SJCRH30 (cell line): ENCODE data around the gene TRMT2A. TPM values are rescaled to one million over a fixed set of nuclear protein-coding genes. Genes with fewer than 3 reads are reported as not detected.

Experiments used
- DNase-seq, 2 experiments: peaks; one replicate each; pipeline ENCODE4 v3.0.0-alpha.2; 2015 to 2020
- H3K27ac ChIP-seq: fragments of 250-450 bp; sonication (Bioruptor Pico); 2 replicates; pipeline ENCODE4 v1.5.1; 2020; ENCODE audit warnings: mild to moderate bottlenecking, moderate library complexity
- H3K27me3 ChIP-seq: fragments of 250-450 bp; sonication (Bioruptor Pico); 2 replicates; pipeline ENCODE4 v1.5.1; 2020; ENCODE audit warnings: mild to moderate bottlenecking, moderate library complexity
- H3K36me3 ChIP-seq: fragments of 250-450 bp; sonication (Bioruptor Pico); 2 replicates; pipeline ENCODE4 v1.5.1; 2020; ENCODE audit warnings: mild to moderate bottlenecking, moderate library complexity
- H3K4me1 ChIP-seq: fragments of 250-450 bp; sonication (Bioruptor Pico); 2 replicates; pipeline ENCODE4 v1.5.1; 2020; ENCODE audit warnings: mild to moderate bottlenecking, moderate library complexity
- H3K4me3 ChIP-seq: fragments of 250-450 bp; sonication (Bioruptor Pico); 2 replicates; pipeline ENCODE4 v1.5.1; 2020; ENCODE audit warnings: mild to moderate bottlenecking, moderate library complexity
- H3K9me3 ChIP-seq: fragments of 250-450 bp; sonication (Bioruptor Pico); replicated peaks from 2 replicates; pipeline ENCODE4 v1.5.1; 2020; ENCODE audit warnings: mild to moderate bottlenecking, moderate library complexity
- total RNA-seq: library from RNA; depleted of rRNA; stranded (reverse); fragments of >200 nt; shearing (Covaris generic); gene quantifications from 2 replicates; pipeline ENCODE4 v1.2.3, GENCODE V29; 2014

The TRMT2A gene
- total RNA-seq, 1 experiment from 2014 or later = 28.3 TPM

DNA sequence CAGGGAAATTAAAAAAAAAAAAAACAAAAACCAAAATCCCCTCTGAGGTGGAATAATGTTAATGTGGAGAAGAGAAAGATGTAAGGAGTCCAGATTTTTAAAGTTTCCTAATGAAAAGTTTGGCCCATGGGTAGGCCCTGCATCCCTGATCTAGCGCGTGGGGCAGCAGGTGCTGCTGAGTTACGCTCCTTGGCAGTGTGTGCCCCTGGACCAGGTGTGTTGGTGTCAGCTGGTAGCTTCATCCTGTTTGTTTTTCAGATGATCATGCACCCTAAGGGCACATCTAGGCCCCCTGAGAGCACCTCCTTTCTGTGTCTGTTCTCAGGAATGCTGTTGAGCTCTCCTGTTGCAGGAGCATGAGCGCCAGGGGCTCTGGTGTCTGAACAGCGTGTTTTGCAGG, 30.3 kb downstream of the TRMT2A start:
- H3K9me3 ChIP-seq = no peaks in the 10 kb centered on the region
- no peak overlapping the region for H3K27ac ChIP-seq
- H3K4me3 ChIP-seq = no peak overlapping the region
- H3K4me1 ChIP-seq = no peaks in the 10 kb centered on the region
- H3K27me3 ChIP-seq = no peaks in the 10 kb centered on the region
- no peak for DNase-seq
- H3K36me3 ChIP-seq = peaks cover 69% of the 10 kb centered on the region

DNA sequence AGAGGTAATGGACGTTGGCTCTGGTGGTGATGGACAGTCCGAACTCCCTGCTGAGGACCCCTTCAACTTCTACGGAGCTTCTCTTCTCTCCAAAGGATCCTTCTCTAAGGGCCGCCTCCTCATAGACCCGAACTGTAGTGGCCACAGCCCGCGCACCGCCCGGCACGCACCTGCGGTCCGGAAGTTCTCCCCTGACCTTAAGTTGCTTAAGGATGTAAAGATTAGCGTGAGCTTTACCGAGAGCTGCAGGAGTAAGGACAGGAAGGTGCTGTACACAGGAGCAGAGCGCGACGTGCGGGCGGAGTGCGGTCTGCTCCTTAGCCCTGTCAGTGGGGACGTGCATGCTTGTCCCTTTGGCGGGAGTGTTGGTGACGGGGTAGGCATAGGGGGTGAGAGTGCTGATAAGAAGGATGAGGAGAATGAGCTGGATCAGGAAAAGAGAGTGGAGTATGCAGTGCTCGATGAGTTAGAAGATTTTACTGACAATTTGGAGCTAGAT, 30.9 kb downstream of the TRMT2A start:
- H3K9me3 ChIP-seq = no peaks in the 10 kb centered on the region
- H3K36me3 ChIP-seq = peaks cover 67% of the 10 kb centered on the region
- no peak overlapping the region for H3K4me3 ChIP-seq
- no peak overlapping the region for H3K27ac ChIP-seq
- no peaks in the 10 kb centered on the region for H3K27me3 ChIP-seq
- DNase-seq = no peak
- 0 out of 2 replicates have a peak, but pooled peaks cover 3% of the 10 kb centered on the region for H3K4me1 ChIP-seq

DNA sequence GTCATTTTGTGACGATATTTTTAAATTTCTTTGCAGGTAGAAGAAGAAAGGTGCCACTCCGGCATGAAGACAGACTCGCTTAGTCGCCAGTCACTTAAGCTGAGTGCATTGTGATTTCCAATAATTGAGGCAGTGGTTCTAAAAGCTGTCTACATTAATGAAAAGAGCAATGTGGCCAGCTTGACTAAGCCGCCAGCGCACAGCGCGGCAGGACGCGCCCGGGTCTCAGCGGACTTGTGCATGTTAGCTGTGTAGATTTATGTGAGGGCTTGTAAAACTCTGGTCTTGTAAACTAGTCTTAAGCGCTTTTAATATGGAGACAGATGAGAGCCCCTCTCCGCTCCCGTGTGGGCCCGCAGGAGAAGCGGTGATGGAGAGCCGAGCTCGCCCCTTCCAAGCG, 31.4 kb downstream of the TRMT2A start:
- no peak overlapping the region for H3K4me3 ChIP-seq
- H3K9me3 ChIP-seq = no peaks in the 10 kb centered on the region
- H3K4me1 ChIP-seq = 0 out of 2 replicates have a peak, but pooled peaks cover 3% of the 10 kb centered on the region
- no peaks in the 10 kb centered on the region for H3K27me3 ChIP-seq
- no peak overlapping the region for H3K27ac ChIP-seq
- no peak for DNase-seq
- H3K36me3 ChIP-seq = peaks cover 62% of the 10 kb centered on the region

DNA sequence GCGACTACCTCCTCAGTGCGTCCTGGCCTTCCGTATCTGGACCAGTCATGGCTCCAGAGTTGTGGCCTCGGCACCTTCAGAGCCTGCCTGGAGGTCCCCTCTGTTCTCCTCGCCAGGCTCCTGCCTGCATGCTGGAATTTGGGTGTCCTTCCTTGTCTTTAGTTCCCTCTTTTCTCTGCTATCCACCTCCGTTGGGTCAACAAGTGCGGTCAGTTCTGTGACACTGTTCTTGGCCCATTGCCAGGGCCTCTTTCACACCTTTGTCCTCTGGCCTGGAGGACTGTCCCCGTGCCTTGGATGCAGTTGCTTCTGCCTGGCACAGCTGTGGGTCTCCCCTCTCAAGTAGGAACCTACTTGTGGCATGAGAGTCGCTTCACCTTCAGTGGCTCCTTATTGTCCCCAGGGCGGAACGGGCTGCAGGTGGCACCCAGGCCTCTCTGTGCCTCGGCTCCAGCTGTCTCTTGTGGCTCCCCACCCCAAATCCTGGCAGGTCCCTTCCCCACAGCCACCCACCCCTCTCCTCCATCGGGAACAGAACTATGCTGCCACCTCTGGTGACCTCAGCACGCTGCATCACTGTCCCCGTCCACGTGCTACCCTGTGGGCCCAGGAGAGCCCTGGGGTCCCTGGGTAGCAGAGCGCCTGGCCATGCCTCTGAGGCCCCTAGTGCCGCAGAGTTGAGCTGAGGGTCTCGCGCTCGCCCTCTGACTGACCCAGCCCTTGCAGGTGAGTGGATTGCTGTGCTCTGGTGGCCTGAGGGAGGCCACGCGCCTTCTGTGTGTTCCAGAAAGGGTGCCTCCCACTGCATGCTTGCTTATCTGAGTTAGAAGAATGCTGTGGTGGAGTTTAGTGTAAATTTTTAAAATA, 32.2 kb downstream of the TRMT2A start:
- no peaks in the 10 kb centered on the region for H3K27me3 ChIP-seq
- H3K4me3 ChIP-seq = no peak overlapping the region
- H3K9me3 ChIP-seq = no peaks in the 10 kb centered on the region
- H3K4me1 ChIP-seq = 0 out of 2 replicates have a peak, but pooled peaks cover 3% of the 10 kb centered on the region
- DNase-seq = peak in 1 of 2 experiments; percentile 43
- peaks cover 53% of the 10 kb centered on the region for H3K36me3 ChIP-seq
- H3K27ac ChIP-seq = no peak overlapping the region

DNA sequence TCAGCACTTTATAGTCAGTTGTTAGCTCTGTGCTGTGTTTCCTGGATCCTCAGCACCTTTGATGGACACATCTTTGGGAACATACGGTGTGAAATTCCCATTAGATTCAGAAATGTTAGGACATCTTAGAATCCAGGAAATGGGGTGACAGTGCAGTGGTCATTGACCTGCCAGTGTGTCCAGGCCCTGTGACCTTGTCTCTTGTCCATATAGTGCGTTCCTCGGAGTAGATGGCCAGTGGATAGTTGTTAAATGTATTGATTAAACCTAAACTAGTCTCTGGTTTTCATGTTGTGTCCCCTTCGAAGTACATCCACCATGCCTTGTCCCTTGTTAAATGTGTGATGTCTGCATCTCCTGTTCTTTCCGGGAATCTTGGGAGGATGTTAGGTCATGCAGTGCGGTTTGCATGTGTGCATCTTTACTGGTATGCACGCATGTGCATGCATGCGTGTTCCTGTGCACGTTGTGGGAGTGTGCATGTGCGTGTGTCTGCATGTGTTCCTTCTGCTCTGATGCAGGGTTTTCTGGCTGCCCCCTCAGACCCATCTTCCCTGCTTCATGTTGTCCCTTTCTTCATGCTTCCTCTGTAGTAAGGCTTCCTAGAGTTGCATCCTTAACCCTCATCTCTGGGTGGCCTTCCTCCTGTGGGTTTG, 33.0 kb downstream of the TRMT2A start:
- Histone ChIP-seq H3K9me3 (no peaks in the 10 kb centered on the region), H3K27me3 (no peaks in the 10 kb centered on the region), H3K4me1 (0 out of 2 replicates have a peak, but pooled peaks cover 3% of the 10 kb centered on the region), H3K36me3 (peaks cover 46% of the 10 kb centered on the region), H3K4me3 (no peak overlapping the region), H3K27ac (no peak overlapping the region)
- no peak for DNase-seq

DNA sequence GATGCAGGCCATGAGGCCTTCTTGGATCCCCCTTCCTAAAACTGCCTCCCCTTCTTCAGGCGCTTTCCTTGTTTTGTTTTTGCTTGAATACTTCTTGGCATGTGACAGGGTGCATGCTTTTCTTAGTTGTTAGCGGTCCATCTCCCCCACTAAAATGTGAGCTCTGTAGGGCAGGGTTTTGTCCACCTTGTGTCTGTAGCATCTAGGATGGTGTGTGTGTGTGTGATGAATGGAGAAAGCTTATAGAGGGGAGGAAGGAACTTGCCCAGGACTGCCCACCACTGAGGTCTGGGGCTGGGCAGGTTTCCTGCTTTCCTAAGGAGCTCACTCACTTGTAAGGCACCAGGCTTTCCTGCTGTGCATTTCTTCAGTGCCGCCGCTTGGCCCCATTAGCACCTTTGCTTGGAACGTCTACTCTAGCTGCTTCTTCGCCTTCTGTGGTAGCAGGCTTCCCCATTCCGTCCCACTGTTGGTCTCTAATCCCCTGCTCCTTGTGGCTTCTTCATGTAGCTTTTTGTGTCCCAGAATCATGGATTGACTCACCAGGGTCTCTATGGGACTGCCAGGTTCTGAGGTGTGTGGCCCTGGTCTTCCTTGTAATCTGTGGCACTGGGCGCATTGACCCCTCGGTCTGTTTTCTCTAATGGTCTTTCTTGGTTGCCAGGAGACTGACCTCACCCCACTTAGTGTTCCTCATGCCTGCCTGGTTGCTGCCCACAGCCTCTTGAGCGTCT, 33.7 kb downstream of the TRMT2A start:
- no peak for DNase-seq
- 0 out of 2 replicates have a peak, but pooled peaks cover 3% of the 10 kb centered on the region for H3K4me1 ChIP-seq
- H3K36me3 ChIP-seq = peaks cover 39% of the 10 kb centered on the region
- H3K27me3 ChIP-seq = no peaks in the 10 kb centered on the region
- H3K27ac ChIP-seq = no peak overlapping the region
- H3K4me3 ChIP-seq = no peak overlapping the region
- H3K9me3 ChIP-seq = no peaks in the 10 kb centered on the region

DNA sequence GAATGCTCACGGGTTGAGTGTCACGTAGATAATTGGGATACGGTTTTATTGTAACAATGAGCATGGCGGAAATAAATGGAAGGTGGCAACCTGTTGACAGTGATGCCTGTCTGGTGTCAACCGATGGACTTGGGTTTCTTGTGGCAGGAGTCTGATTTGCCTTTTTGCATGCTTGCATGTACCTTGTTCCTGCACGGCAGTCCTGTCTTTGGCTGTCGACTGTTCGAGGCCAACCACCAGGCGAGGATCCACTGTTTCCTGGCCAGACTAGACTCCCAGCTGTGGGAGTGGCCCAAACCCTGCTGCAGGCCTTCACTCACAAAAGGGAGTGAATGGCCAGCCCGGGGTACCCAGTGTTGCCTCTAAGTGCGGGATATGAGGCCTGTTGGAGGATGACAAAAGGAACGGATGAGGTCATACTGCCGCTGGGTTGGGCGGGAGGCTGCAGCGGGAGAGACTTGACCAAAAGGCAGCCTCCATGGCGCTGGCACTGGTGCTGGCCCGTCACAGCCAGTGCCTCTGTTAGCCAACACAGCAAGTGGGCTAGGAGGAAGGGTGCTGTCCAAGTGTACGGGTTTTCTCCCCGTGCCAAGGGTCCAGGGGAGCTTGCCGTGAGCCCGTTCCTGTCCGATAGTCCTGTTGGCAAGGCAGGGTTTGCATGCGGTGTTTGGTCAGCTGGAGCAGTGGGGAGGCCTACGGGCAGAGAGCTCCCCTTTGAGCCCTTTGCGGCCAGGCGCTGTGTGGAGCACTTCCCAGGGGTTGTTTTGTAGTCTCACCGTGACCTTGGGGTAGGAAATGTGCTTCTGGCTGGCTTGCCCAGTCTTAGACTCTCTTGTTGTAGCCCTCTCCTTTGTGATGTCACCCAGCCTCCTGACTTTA, 36.0 kb downstream of the TRMT2A start:
- H3K36me3 ChIP-seq = peaks cover 17% of the 10 kb centered on the region
- H3K4me3 ChIP-seq = peak overlapping the region; percentile 90
- no peaks in the 10 kb centered on the region for H3K27me3 ChIP-seq
- DNase-seq = peak; percentile 66 to 71
- H3K27ac ChIP-seq = peak overlapping the region; percentile 85
- H3K4me1 ChIP-seq = 0 out of 2 replicates have a peak, but pooled peaks cover 3% of the 10 kb centered on the region
- H3K9me3 ChIP-seq = no peaks in the 10 kb centered on the region

DNA sequence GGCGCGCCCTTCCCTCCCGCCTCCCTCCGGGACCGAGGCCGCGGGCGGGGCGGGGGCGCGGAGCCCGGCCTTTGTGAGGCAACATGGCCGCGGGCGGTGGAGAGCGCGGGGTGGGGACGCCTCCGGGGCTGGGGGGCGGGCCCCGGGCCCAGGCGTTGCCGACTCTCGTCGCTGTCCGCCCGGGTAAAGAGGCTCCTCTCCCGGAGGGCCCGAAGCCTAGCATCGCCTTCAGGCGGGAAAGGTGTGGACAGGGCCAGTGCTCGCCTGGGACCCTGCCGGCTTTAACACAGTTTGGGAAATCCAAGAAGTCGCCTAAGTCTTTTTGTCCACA, 36.6 kb downstream of the TRMT2A start:
- 0 out of 2 replicates have a peak, but pooled peaks cover 3% of the 10 kb centered on the region for H3K4me1 ChIP-seq
- H3K9me3 ChIP-seq = no peaks in the 10 kb centered on the region
- H3K36me3 ChIP-seq = peaks cover 11% of the 10 kb centered on the region
- H3K27me3 ChIP-seq = no peaks in the 10 kb centered on the region
- H3K27ac ChIP-seq = peak overlapping the region; percentile 85
- H3K4me3 ChIP-seq = peak overlapping the region; percentile 90
- peak; percentile 63 to 65 for DNase-seq

DNA sequence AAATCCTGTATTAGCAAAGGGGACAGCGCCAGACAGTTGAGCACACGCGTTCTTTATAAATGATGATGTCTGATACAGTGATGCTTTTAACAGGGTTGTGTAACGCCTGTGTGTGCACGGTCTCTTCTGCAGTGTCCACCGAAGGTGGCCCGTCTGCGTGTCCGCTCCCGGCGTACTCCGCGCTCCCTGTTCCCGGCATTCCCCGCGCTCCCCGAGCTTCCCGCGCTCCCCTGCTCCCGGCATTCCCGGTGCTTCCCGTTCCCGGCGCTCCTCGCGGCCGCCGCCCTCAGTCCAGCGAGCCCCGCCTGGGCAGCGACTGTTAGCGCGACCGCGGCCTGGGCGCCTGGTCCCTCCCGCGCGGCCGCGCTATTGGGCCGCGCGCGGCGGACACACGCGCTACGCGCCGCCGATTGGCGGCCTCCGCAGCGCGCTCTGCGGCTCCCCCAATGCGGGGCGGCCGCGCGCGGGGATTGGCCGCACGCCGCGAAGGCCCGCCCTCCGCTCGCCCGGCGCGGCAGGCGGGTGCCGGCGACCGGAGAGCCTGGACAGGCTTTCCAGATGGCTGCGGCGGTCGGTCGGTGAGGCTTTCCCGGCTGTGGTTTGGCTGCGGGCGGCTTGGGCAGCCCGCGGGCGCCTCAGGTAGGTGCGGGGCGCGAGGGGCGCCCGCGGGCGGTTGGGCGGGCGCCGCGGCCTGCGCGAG, 37.1 kb downstream of the TRMT2A start, which contains the start of gene DGCR8:
Gene DGCR8 (plus strand): TSS at position 497 of the 700 bp plus-strand sequence. CDS start 5,723 bp downstream, outside the sequence.
- no peaks in the 10 kb centered on the region for H3K27me3 ChIP-seq
- peaks cover 7% of the 10 kb centered on the region for H3K36me3 ChIP-seq
- peak; percentile 96 for DNase-seq
- H3K9me3 ChIP-seq = no peaks in the 10 kb centered on the region
- peak within 1 kb of the TSS; percentile 90 for H3K4me3 ChIP-seq
- peak within 1 kb of the TSS; percentile 85 for H3K27ac ChIP-seq
- 0 out of 2 replicates have a peak, but pooled peaks cover 3% of the 10 kb centered on the region for H3K4me1 ChIP-seq

DNA sequence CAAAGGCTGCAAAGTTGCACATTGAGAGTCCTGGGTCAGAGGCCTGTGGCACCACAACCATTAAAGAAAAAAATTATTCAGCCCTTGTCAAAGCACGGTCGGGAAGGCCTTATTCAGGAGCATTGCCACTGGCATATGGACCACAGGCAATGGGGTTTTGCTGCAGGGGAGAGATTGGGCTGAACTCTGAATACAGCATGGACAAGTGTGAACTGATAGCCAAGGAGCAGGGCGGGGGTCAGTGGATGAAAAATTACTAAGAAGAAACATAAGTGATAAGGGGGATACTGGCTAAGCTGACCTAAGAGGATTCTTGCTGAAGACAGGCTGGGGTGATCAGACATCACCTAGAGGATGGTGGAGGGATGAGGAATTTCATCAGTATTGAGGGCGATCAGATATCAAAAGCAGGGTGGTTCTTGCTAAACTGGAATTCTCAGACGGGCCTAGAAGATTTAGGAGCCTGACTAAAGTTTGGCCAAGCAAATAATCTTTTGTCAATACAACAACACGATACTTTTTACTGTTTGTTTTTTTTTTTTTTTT, 40.3 kb downstream of the TRMT2A start:
- Histone ChIP-seq H3K4me1 (0 out of 2 replicates have a peak, but pooled peaks cover 3% of the 10 kb centered on the region), H3K9me3 (no peaks in the 10 kb centered on the region), H3K27ac (no peak overlapping the region), H3K36me3 (peaks cover 4% of the 10 kb centered on the region), H3K27me3 (no peaks in the 10 kb centered on the region), H3K4me3 (no peak overlapping the region)
- no peak for DNase-seq

DNA sequence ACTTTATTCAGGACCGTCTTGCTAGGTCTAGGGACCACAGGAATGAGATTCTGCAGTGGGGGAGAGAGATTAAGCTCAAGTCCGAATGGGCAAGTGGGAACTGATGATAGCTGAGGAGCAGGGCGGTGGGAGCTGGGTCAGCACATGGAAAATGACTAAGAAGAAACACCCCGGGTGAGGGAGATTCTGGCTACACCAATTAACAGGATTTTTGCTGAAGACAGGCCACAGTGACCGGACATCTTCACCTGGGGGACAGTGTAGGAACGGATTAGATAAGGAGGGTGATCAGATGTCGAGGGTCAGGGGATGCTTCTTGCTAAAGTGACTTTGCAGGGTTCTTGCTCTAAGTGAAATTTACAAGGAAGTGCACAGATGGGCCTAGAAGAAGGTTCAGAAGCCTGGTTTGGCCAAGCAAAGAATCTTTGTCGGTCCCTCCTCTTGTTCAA, 45.5 kb downstream of the TRMT2A start:
- no peak for DNase-seq
- Histone ChIP-seq H3K27me3 (no peaks in the 10 kb centered on the region), H3K9me3 (no peaks in the 10 kb centered on the region), H3K36me3 (no peaks in the 10 kb centered on the region), H3K4me3 (no peak overlapping the region), H3K4me1 (no peaks in the 10 kb centered on the region), H3K27ac (no peak overlapping the region)

DNA sequence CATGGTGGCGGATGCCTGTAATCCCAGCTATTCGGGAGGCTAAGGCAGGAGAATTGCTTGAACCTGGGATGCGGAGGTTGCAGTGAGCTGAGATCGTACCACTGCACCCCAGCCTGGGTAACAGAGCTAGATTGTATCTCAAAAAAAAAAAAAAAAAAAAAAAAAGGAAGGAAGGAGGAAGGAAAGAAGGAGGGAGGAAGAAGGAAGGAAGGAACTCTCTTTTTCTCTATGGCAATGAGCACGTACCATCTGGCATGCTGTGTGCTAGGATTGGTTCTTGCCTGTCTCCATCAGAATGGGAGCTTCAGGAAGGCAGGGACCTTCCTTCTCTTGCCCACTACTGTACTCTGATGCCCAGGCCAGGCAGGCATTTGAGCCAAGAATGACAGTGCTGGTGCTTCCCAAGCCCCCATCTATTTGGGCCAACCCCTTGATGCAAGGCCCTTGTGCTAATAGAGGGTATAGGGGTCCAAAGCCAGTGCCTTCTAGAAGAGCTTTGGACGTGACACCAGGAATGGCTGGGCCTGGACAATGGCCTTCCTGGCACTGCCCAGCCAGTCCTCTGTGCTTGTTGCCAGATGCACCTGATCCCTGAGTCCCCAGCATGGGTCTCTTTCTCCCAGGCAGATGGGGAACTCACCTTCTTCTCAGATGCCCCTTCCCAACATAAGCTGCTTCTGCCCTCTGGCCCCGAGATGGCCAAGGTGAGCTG, 47.5 kb downstream of the TRMT2A start:
- Histone ChIP-seq H3K36me3 (no peaks in the 10 kb centered on the region), H3K9me3 (no peaks in the 10 kb centered on the region), H3K4me3 (no peak overlapping the region), H3K27ac (no peak overlapping the region), H3K4me1 (no peaks in the 10 kb centered on the region), H3K27me3 (no peaks in the 10 kb centered on the region)
- no peak for DNase-seq
